Measurements from ENCODE around the gene IL3.
A peak's percentile ranks its signal among the peaks of the same experiment; 100 is the strongest.

The IL3 gene

GRCh38 chr5:132055441-132055807, 5.0 kb upstream of the IL3 start:
- no peaks in the 10 kb centered on the region for H3K4me1 ChIP-seq (ENCODE audit: control insufficient read depth in 2 of 2, insufficient read depth in 1 of 2, low read depth in 1 of 2, low read length in 2 of 2)
- H3K4me3 ChIP-seq (ENCODE audit: low read length in 2 of 2) = no peak overlapping the region
- H3K4ac ChIP-seq (ENCODE audit: low read length) = no peak overlapping the region
- H3K9ac ChIP-seq (ENCODE audit: low read depth, low read length, poor library complexity) = no peak overlapping the region
- no peak overlapping the region for H2AFZ ChIP-seq (ENCODE audit: low read length)
- no peak overlapping the region for H2BK12ac ChIP-seq (ENCODE audit: low read length)
- H3K36me3 ChIP-seq (replicated peaks in 1 of 2; ENCODE audit: control insufficient read depth in 2 of 2, insufficient read depth in 2 of 2, low read length in 2 of 2) = no peaks in the 10 kb centered on the region
- no peak overlapping the region for H3K23ac ChIP-seq (ENCODE audit: low read depth, low read length, poor library complexity)
- H3K9me3 ChIP-seq (replicated peaks in 1 of 2; ENCODE audit: control insufficient read depth in 2 of 2, insufficient read depth in 1 of 2, low read depth in 1 of 2, low read length in 2 of 2) = no peaks in the 10 kb centered on the region
- H3K27me3 ChIP-seq (ENCODE audit: control insufficient read depth in 3 of 3, insufficient read depth in 3 of 3, low read depth in 1 of 3, low read length in 3 of 3) = no peaks in the 10 kb centered on the region
- no peak overlapping the region for H3K4me2 ChIP-seq (ENCODE audit: insufficient read depth, low read length, poor library complexity, severe bottlenecking)
- no peak overlapping the region for H2BK5ac ChIP-seq (ENCODE audit: low read length)
- H3K27ac ChIP-seq (replicated peaks; ENCODE audit: low read length) = no peak overlapping the region
- no peak overlapping the region for H2AK5ac ChIP-seq (ENCODE audit: low read depth, low read length)
- no peak overlapping the region for H2BK15ac ChIP-seq (ENCODE audit: low read length)
- H4K8ac ChIP-seq (ENCODE audit: low read depth, low read length) = no peak overlapping the region
- no peak overlapping the region for H3K14ac ChIP-seq (ENCODE audit: low read length)
- H2BK120ac ChIP-seq (ENCODE audit: low read depth, low read length) = no peak overlapping the region
- DNase-seq (ENCODE audit: low spot score) = no peak
- H3K18ac ChIP-seq (ENCODE audit: low read length) = no peak overlapping the region
- no CpG with 5 or more reads among the region's 1 CpG for WGBS, 2 donors (ENCODE audit: extremely low coverage in 2 of 2, insufficient read length in 2 of 2, insufficient replicate concordance in 1 of 2)
- no peak overlapping the region for H4K91ac ChIP-seq (ENCODE audit: low read depth, low read length, poor library complexity)
- H3K79me1 ChIP-seq (ENCODE audit: low read depth, low read length) = no peaks in the 10 kb centered on the region

GRCh38 chr5:132055808-132056609, 4.4 kb upstream of the IL3 start:
- no peaks in the 10 kb centered on the region for H3K79me1 ChIP-seq (ENCODE audit: low read depth, low read length)
- no peak overlapping the region for H2AFZ ChIP-seq (ENCODE audit: low read length)
- no peak overlapping the region for H3K4me3 ChIP-seq (ENCODE audit: low read length in 2 of 2)
- H3K9ac ChIP-seq (ENCODE audit: low read depth, low read length, poor library complexity) = no peak overlapping the region
- H4K8ac ChIP-seq (ENCODE audit: low read depth, low read length) = no peak overlapping the region
- H4K91ac ChIP-seq (ENCODE audit: low read depth, low read length, poor library complexity) = no peak overlapping the region
- H3K27me3 ChIP-seq (ENCODE audit: control insufficient read depth in 3 of 3, insufficient read depth in 3 of 3, low read depth in 1 of 3, low read length in 3 of 3) = no peaks in the 10 kb centered on the region
- H3K9me3 ChIP-seq (replicated peaks in 1 of 2; ENCODE audit: control insufficient read depth in 2 of 2, insufficient read depth in 1 of 2, low read depth in 1 of 2, low read length in 2 of 2) = no peaks in the 10 kb centered on the region
- H3K14ac ChIP-seq (ENCODE audit: low read length) = no peak overlapping the region
- no peak overlapping the region for H2BK15ac ChIP-seq (ENCODE audit: low read length)
- no peak overlapping the region for H3K4me2 ChIP-seq (ENCODE audit: insufficient read depth, low read length, poor library complexity, severe bottlenecking)
- no peak overlapping the region for H2BK5ac ChIP-seq (ENCODE audit: low read length)
- no peaks in the 10 kb centered on the region for H3K4me1 ChIP-seq (ENCODE audit: control insufficient read depth in 2 of 2, insufficient read depth in 1 of 2, low read depth in 1 of 2, low read length in 2 of 2)
- H3K36me3 ChIP-seq (replicated peaks in 1 of 2; ENCODE audit: control insufficient read depth in 2 of 2, insufficient read depth in 2 of 2, low read length in 2 of 2) = no peaks in the 10 kb centered on the region
- no peak for DNase-seq (ENCODE audit: low spot score)
- no peak overlapping the region for H3K18ac ChIP-seq (ENCODE audit: low read length)
- no peak overlapping the region for H3K4ac ChIP-seq (ENCODE audit: low read length)
- no CpG with 5 or more reads among the region's 12 CpGs for WGBS, 2 donors (ENCODE audit: extremely low coverage in 2 of 2, insufficient read length in 2 of 2, insufficient replicate concordance in 1 of 2)
- no peak overlapping the region for H3K27ac ChIP-seq (replicated peaks; ENCODE audit: low read length)
- no peak overlapping the region for H3K23ac ChIP-seq (ENCODE audit: low read depth, low read length, poor library complexity)
- no peak overlapping the region for H2BK12ac ChIP-seq (ENCODE audit: low read length)
- H2BK120ac ChIP-seq (ENCODE audit: low read depth, low read length) = no peak overlapping the region
- peak overlapping the region; percentile 17 for H2AK5ac ChIP-seq (ENCODE audit: low read depth, low read length)

GRCh38 chr5:132056610-132057497, 3.6 kb upstream of the IL3 start:
- H3K27ac ChIP-seq (replicated peaks; ENCODE audit: low read length) = no peak overlapping the region
- no peaks in the 10 kb centered on the region for H3K27me3 ChIP-seq (ENCODE audit: control insufficient read depth in 3 of 3, insufficient read depth in 3 of 3, low read depth in 1 of 3, low read length in 3 of 3)
- no peaks in the 10 kb centered on the region for H3K79me1 ChIP-seq (ENCODE audit: low read depth, low read length)
- H2AFZ ChIP-seq (ENCODE audit: low read length) = no peak overlapping the region
- no peaks in the 10 kb centered on the region for H3K9me3 ChIP-seq (replicated peaks in 1 of 2; ENCODE audit: control insufficient read depth in 2 of 2, insufficient read depth in 1 of 2, low read depth in 1 of 2, low read length in 2 of 2)
- H2BK12ac ChIP-seq (ENCODE audit: low read length) = no peak overlapping the region
- peak overlapping the region; percentile 36 for H3K18ac ChIP-seq (ENCODE audit: low read length)
- no peak overlapping the region for H3K4me2 ChIP-seq (ENCODE audit: insufficient read depth, low read length, poor library complexity, severe bottlenecking)
- H3K4me1 ChIP-seq (ENCODE audit: control insufficient read depth in 2 of 2, insufficient read depth in 1 of 2, low read depth in 1 of 2, low read length in 2 of 2) = no peaks in the 10 kb centered on the region
- no peak overlapping the region for H3K4ac ChIP-seq (ENCODE audit: low read length)
- H2BK5ac ChIP-seq (ENCODE audit: low read length) = no peak overlapping the region
- H3K14ac ChIP-seq (ENCODE audit: low read length) = no peak overlapping the region
- H2BK120ac ChIP-seq (ENCODE audit: low read depth, low read length) = no peak overlapping the region
- no peak overlapping the region for H2BK15ac ChIP-seq (ENCODE audit: low read length)
- H3K36me3 ChIP-seq (replicated peaks in 1 of 2; ENCODE audit: control insufficient read depth in 2 of 2, insufficient read depth in 2 of 2, low read length in 2 of 2) = no peaks in the 10 kb centered on the region
- no CpG with 5 or more reads among the region's 14 CpGs for WGBS, 2 donors (ENCODE audit: extremely low coverage in 2 of 2, insufficient read length in 2 of 2, insufficient replicate concordance in 1 of 2)
- H3K23ac ChIP-seq (ENCODE audit: low read depth, low read length, poor library complexity) = no peak overlapping the region
- H4K91ac ChIP-seq (ENCODE audit: low read depth, low read length, poor library complexity) = no peak overlapping the region
- H3K9ac ChIP-seq (ENCODE audit: low read depth, low read length, poor library complexity) = no peak overlapping the region
- DNase-seq (ENCODE audit: low spot score) = no peak
- no peak overlapping the region for H3K4me3 ChIP-seq (ENCODE audit: low read length in 2 of 2)
- H2AK5ac ChIP-seq (ENCODE audit: low read depth, low read length) = no peak overlapping the region
- no peak overlapping the region for H4K8ac ChIP-seq (ENCODE audit: low read depth, low read length)
